Occipital lobe (tissue), 2 donors: ENCODE data around the gene COX11. TPM values are rescaled to one million over a fixed set of nuclear protein-coding genes. Genes with fewer than 3 reads are reported as not detected.

Source experiments
- DNase-seq: peaks from one replicate; lab custom pipeline; 2025; lab: John Stamatoyannopoulos, UW
- total RNA-seq: library from RNA; depleted of rRNA; stranded (reverse); fragments of >200 nt; gene quantifications from one replicate; pipeline ENCODE4 v1.2.3, GENCODE V29; 2014

The COX11 gene, protein sequence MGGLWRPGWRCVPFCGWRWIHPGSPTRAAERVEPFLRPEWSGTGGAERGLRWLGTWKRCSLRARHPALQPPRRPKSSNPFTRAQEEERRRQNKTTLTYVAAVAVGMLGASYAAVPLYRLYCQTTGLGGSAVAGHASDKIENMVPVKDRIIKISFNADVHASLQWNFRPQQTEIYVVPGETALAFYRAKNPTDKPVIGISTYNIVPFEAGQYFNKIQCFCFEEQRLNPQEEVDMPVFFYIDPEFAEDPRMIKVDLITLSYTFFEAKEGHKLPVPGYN
- 60.5 TPM for total RNA-seq

DNA sequence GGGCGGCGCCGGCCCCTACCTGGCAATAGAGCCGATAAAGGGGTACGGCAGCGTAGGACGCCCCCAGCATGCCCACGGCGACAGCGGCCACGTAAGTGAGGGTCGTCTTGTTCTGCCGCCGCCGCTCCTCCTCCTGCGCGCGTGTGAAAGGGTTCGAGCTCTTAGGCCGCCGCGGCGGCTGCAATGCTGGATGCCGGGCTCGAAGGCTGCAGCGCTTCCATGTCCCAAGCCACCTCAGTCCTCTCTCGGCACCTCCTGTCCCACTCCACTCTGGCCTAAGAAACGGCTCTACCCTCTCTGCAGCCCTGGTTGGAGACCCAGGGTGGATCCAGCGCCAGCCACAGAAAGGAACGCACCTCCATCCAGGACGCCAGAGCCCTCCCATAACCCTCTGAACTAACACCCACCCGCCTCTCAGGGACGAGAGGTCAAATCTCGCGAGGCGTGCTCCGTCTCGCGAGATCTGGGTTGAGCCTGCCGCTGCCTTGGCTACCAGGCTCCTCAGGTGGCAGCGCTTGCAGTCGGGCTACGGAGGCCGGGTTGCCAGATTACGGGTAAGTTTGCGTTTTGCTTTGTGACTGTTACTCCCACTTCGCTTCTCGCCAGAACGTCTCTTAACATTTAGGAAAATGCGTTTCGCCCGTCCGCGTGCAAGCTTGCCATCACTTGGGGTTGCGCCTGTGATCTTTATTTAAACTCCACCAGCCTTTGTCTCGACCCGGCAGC, at the start of gene COX11, which contains the start of gene STXBP4:
COX11 (minus strand) TSS at position 393 of the 726 bp plus-strand sequence; CDS start at position 385, 8 bp downstream.
STXBP4 (plus strand) TSS at position 504 of the 726 bp plus-strand sequence. CDS start 17,455 bp downstream, outside the sequence.
- peak; percentile 96 for DNase-seq

DNA sequence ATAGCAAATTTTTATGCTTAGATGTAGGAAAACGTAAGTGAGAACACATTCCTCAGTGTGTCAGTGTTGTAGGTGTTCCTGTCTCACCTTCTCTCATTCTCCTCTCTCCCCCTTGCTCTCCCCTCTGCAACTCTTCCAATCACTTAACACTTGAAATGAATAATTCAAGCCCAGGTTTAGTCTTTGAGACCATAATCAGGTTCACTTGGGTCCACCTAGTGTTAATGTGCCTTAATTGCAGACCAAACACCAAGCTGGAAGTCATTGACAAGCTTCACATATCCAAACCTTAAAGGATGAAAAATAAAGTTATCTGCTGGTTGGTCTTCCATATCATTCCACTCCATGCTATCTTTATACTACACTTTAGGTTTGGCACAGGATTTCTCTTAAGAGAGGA, 37.1 kb upstream of the COX11 start:
- DNase-seq = no peak

GRCh38 chr17:55004484-55004883, 36.0 kb upstream of the COX11 start:
- no peak for DNase-seq

- no peak for DNase-seq
Observed at GRCh38 chr17:55002458-55002857, 34.0 kb upstream of the COX11 start.

GRCh38 chr17:54996441-54996840, 28.0 kb upstream of the COX11 start:
- DNase-seq = no peak

GRCh38 chr17:54992797-54993639, 24.6 kb upstream of the COX11 start:
- DNase-seq = no peak

- DNase-seq = no peak
Observed at GRCh38 chr17:54991567-54991966, 23.1 kb upstream of the COX11 start.

- no peak for DNase-seq
Observed at GRCh38 chr17:54990118-54990517, 21.7 kb upstream of the COX11 start.

DNA sequence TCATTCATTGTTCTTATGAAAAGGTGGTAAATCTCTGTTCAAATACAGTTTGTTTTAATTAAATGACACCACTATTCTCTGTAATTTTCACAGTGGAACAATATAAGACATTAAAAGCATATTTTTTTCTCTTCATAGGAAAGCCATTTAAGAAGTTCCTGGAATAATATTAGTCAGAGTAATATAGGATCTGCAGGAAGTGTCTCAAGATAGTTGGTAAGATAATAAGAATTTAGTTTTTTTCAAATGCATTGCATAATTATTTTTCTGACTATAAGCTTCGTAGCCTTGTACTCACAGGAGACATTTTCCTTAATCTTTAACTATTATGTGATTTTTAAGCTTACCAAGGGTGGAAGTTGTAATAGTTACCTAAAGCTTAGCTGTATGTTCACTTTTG, 17.0 kb upstream of the COX11 start:
- no peak for DNase-seq

DNA sequence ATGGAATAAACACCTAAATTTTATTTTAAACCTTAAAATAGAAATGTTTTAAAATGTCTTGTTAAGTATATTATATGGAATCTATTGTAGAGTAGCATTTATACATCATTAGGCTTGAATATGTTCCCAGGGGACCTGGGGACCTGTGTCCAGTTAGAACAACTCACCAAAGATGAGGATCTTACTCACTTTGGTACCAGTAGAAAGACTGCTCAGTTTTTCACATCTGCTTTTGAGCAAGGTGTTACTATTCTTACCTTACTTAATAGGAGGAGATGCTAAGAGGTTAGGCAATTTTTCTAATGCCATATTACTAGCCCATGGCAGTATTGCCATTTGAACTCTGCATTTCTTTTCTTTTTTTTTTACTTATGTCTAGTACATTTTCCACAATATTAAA, 14.8 kb upstream of the COX11 start:
- DNase-seq = no peak

- DNase-seq = no peak
Observed at GRCh38 chr17:54982399-54982798, 13.9 kb upstream of the COX11 start.

GRCh38 chr17:54980375-54980774, 11.9 kb upstream of the COX11 start:
- DNase-seq = no peak

DNA sequence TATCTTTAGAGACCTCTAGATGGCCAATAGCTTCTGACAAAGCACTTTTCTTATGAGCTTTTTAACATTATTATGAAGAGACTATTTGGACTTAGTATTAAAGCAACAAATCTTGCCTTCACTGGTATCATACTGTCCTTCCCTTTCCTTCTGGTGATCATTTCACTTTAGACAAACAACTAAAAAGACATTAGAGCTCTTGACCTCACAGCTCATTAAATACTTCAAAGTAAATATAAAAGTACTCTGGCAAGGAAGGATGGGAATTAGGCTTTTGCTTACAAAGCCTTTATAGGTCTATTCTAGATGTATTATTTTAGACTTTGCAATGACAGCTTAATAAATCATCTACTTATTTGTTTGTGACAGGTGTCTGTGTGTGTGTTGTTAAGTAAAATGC, 11.2 kb upstream of the COX11 start:
- DNase-seq = no peak

DNA sequence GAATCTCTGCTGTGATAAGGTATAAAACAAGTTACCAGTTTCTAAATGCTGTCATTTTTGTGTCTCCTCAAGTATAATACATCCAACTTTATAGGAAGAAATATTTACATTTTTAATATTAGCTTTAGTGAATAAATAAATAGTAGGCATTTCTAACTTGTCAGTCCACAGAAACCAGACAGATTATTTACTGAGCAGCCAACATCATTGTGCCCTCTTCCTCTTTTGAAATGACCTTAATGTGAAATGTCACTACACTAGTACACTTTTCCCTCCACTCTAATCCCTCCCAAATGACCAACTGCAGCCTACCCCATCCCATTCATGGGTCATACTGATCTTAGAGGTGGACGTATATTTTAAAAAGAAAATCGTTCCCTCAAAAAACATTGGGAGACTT, 9.3 kb upstream of the COX11 start:
- no peak for DNase-seq

DNA sequence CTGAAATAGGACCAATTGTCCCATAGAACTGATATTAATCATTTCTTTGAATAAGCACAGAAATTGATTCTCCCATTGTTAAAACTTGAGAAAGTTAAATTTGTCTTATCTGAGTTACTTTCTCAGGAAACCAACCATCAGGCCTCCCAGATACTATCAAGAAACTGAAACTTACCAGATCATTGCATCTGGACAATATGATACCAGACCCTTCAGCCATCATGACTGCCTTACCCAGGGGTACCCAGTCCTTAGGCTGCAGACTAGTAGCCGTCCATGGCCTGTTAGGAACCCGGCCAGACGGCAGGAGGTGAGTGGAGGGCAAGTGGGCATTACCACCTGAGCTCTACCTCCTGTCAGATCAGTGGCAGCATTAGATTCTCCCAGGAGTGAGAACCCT, 7.9 kb upstream of the COX11 start:
- no peak for DNase-seq

DNA sequence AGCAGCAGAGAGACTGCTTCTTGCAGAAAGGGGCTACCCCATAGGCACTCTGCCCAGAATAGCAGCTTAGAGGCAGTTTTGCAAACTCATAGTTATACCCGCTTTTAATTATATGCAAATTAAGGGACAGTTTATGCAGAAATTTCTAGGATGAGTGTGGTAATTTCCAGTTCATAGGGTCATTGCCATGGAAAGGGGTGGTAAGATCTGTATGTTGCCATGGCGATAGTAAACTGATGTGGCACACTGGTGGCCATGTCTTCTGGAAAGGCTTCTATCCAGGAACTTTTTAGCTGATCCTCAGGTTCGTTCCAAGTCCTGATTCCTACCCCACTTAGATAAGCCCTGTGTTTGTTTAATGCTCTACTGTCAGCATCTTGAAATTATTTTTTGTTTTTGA, 6.3 kb upstream of the COX11 start:
- no peak for DNase-seq

DNA sequence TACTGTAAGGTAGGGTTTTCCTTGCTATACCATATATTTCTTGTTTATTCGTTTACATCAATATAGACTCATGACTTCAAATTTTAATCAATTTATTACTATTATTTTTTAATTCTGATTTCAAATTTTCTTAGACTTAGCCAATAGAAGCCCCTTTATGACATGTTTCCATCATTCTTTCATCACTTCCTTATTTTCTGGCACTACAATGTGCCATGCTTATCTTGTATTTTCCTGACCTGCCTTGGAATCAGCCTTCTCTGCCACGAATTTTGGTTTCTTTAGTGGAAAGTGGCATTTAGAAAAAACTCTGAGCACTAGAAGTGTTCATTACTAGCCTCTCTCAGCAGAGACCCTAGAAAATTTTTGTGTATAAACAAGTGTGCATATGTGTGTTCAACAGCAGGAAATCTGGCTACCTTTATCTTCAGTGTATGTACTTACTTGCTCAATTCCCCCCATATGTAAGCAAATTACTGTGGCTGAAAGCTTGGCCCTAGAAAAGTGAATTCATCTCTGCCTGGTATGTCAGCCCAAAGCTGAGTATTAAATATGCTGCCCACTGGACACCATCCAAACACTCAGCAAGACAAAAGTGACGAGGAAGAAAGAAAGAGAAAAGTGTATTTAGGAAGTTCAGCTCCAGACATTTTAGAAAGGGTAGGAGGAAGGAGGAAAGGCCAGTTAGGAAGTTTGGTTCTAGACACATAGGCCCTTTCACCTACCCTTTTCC, 4.1 kb upstream of the COX11 start:
- DNase-seq = no peak

GRCh38 chr17:54971901-54972300, 3.4 kb upstream of the COX11 start:
- no peak for DNase-seq

DNA sequence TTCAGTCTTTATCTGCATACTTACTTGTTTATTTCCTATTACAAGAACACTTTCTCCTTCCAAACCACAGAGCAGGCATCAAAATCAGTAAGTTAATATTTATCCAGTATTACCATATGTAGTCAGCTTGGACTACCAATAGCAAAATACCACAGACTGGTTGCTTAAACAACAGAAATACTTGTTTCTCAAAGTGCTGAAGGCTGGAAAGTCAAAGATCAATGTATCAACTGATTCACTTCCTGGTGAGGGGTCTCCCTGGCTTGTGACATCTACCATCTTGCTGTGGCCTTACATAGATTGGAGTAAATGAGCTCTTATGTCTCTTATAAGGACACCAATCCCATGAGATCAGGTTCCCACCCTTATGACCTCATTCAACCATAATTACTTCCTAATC, 2.7 kb upstream of the COX11 start:
- no peak for DNase-seq

- no peak for DNase-seq
Observed at GRCh38 chr17:54969658-54970572, 1.5 kb upstream of the COX11 start.
